ENCODE data around the gene SORCS2.

- TF ChIP-seq, protein P1, sequence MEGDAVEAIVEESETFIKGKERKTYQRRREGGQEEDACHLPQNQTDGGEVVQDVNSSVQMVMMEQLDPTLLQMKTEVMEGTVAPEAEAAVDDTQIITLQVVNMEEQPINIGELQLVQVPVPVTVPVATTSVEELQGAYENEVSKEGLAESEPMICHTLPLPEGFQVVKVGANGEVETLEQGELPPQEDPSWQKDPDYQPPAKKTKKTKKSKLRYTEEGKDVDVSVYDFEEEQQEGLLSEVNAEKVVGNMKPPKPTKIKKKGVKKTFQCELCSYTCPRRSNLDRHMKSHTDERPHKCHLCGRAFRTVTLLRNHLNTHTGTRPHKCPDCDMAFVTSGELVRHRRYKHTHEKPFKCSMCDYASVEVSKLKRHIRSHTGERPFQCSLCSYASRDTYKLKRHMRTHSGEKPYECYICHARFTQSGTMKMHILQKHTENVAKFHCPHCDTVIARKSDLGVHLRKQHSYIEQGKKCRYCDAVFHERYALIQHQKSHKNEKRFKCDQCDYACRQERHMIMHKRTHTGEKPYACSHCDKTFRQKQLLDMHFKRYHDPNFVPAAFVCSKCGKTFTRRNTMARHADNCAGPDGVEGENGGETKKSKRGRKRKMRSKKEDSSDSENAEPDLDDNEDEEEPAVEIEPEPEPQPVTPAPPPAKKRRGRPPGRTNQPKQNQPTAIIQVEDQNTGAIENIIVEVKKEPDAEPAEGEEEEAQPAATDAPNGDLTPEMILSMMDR (IDR thresholded peaks at IDR 0.05) = no peak
- TF ChIP-seq POLR2A (IDR thresholded peaks at IDR 0.05) = no peak
Measured at GRCh38 chr4:7344636-7345155, 152.4 kb downstream of the SORCS2 start.
